T-cell (primary cell): Measurements from ENCODE around the gene INTS11. TPM values are rescaled to one million over a fixed set of nuclear protein-coding genes. Genes with fewer than 3 reads are reported as not detected.

ENCODE experiments used
- ATAC-seq, 4 experiments: fragments of 200-7000 bp in 3 of 4; fragments of 150-1000 bp in 1 of 4; cut with Tn5 transposase; replicated peaks in 1 of 4; 1 replicate in 3 of 4; 2 replicates in 1 of 4; pipeline ENCODE4 v1.10.0; 2021; ENCODE audit warnings: moderate library complexity in 3 of 4, mild to moderate bottlenecking in 2 of 4, moderate number of reproducible peaks in 1 of 4
- CTCF ChIA-PET, 2 donors: fragments of 300-600 bp; sonication (Branson Sonifier 250); formaldehyde crosslinking; loops; one replicate each; lab custom pipeline; 2022; ENCODE audit warnings: antibody characterized with exemption in 2 of 2; lab: Charles Lee
- POLR2A ChIA-PET, 2 donors: fragments of 300-600 bp; sonication (Branson Sonifier 250); formaldehyde crosslinking; loops; one replicate each; lab custom pipeline; 2022; ENCODE audit warnings: antibody characterized with exemption in 2 of 2; lab: Charles Lee
- DNase-seq, 35 experiments: peaks; one replicate each; pipeline versions ENCODE4 v3.0.0 to v3.0.0-alpha.2; 2013 to 2023
- H3K27ac ChIP-seq: one replicate; pipeline ENCODE4 v1.5.1; 2013; ENCODE audit warnings: low read length
- H3K27me3 ChIP-seq, 2 experiments: replicated peaks in 1 of 2; 1 replicate in 1 of 2; 2 replicates in 1 of 2; pipeline versions ENCODE4 v1.6.1 to v1.7.0; 2013; ENCODE audit warnings: low read length in 1 of 2, mixed read lengths in 1 of 2; ENCODE audit not compliant: control insufficient read depth in 2 of 2, insufficient read depth in 2 of 2; ENCODE audit errors: extremely low read depth in 1 of 2
- H3K36me3 ChIP-seq, 2 donors: 1 replicate in 1 of 2; 2 replicates in 1 of 2; pipeline versions ENCODE4 v1.6.1 to v1.7.0; 2013; ENCODE audit warnings: low read length in 1 of 2; ENCODE audit not compliant: control insufficient read depth in 2 of 2, insufficient read depth in 1 of 2; ENCODE audit errors: extremely low read depth in 1 of 2
- H3K4me1 ChIP-seq, 2 experiments: 1 replicate in 1 of 2; 2 replicates in 1 of 2; pipeline versions ENCODE4 v1.6.1 to v1.7.0; 2013; ENCODE audit warnings: low read length in 2 of 2, mixed read lengths in 1 of 2; ENCODE audit not compliant: insufficient read depth in 2 of 2, control insufficient read depth in 1 of 2; ENCODE audit errors: extremely low read depth in 1 of 2
- H3K4me3 ChIP-seq, 2 donors: 1 replicate in 1 of 2; 2 replicates in 1 of 2; pipeline versions ENCODE4 v1.5.1 to v1.7.0; 2013; ENCODE audit warnings: mild to moderate bottlenecking in 2 of 2, low read length in 1 of 2, moderate library complexity in 1 of 2; ENCODE audit not compliant: control insufficient read depth in 1 of 2; ENCODE audit errors: extremely low read depth in 1 of 2
- H3K9me3 ChIP-seq: 2 replicates; pipeline ENCODE4 v1.7.0; 2013
- H3K27ac Mint-ChIP-seq, 2 donors: one replicate each; pipeline ENCODE4 v1.8.0; 2020 to 2021; ENCODE audit warnings: mild to moderate bottlenecking in 2 of 2, mixed read lengths in 2 of 2
- H3K27me3 Mint-ChIP-seq, 2 donors: one replicate each; pipeline ENCODE4 v1.8.0; 2021 to 2022; ENCODE audit warnings: mixed read lengths in 2 of 2
- H3K36me3 Mint-ChIP-seq: one replicate; pipeline ENCODE4 v1.8.0; 2021; ENCODE audit warnings: mixed read lengths
- H3K4me1 Mint-ChIP-seq, 3 donors: one replicate each; pipeline ENCODE4 v1.8.0; 2020 to 2022; ENCODE audit warnings: mixed read lengths in 3 of 3, mild to moderate bottlenecking in 1 of 3
- H3K4me3 Mint-ChIP-seq, 3 donors: one replicate each; pipeline ENCODE4 v1.8.0; 2020 to 2022; ENCODE audit warnings: mild to moderate bottlenecking in 3 of 3, mixed read lengths in 3 of 3, moderate library complexity in 3 of 3
- H3K9me3 Mint-ChIP-seq, 3 donors: one replicate each; pipeline ENCODE4 v1.8.0; 2020 to 2022; ENCODE audit warnings: mixed read lengths in 3 of 3
- WGBS: methylation state at CpG from one replicate; pipeline ENCODE4 v1.1.5; 2013; ENCODE audit warnings: missing lambda C conversion rate; ENCODE audit not compliant: insufficient coverage; 5-methylcytosine and 5-hydroxymethylcytosine counted together
- total RNA-seq, 35 experiments: library from RNA in 6 of 35; stranded (reverse) in 6 of 35; fragments of 120-200 nt in 1 of 35; gene quantifications; one replicate each; pipeline versions ENCODE4 v1.2.1 to v1.2.4 and lab custom pipeline; 2013 to 2026

Gene INTS11
- total RNA-seq, 5 donors from 2014 or later (not counting 1 experiment from before 2014, with no cell fraction given) = 161 to 200 (median 182) TPM

DNA sequence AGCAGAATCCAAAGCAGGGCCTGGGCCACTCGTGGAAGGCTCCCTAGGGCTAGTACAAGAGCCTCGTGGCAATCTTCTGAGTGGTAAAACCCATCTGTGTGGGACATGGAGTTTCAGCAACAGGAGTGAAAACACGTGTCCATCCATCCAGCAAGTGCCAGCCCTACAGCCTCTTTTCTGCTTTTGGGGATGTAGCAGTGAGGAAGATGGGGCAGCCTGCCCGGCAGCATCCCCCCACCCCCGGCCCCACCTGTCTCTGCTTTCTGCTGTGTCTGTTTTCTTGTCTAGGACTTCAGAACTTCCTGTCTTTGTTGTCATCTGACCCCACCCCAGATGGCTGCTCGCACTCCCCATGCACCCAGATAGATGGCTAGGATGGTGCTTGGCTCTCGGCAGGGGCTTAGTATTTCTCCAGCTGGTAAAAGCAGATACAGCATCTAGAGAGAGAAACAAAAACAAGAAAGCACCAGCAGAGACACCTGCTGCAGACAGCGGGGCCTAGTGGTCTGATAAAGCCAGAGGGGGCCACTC lies 1.7 kb upstream of the INTS11 start:
- Histone ChIP-seq H3K4me3 (peak overlapping the region in 1 of 2 donors; percentile 74), H3K27ac (no peak overlapping the region), H3K4me1 (peaks cover 17 to 47% of the 10 kb centered on the region in 2 experiments), H3K27me3 (peaks cover 0 to 2% of the 10 kb centered on the region in 2 experiments), H3K36me3 (peaks cover 16 to 22% of the 10 kb centered on the region in 2 donors), H3K9me3 (no peaks in the 10 kb centered on the region)
- no peaks in the 10 kb centered on the region for H3K36me3 Mint-ChIP-seq
- ATAC-seq = no peak
- H3K27ac Mint-ChIP-seq = peak overlapping the region; percentile 70 to 73
- H3K4me3 Mint-ChIP-seq = peak overlapping the region; percentile 71 to 89 (median 72)
- no peaks in the 10 kb centered on the region for H3K27me3 Mint-ChIP-seq
- no peak for DNase-seq
- POLR2A ChIA-PET = no interaction called here
- H3K4me1 Mint-ChIP-seq = peaks cover 31 to 42% (median 37%) of the 10 kb centered on the region in 3 donors
- CTCF ChIA-PET = no interaction called here
- H3K9me3 Mint-ChIP-seq = no peaks in the 10 kb centered on the region
- WGBS = 69% methylated on average over 6 of the region's 8 CpGs

DNA sequence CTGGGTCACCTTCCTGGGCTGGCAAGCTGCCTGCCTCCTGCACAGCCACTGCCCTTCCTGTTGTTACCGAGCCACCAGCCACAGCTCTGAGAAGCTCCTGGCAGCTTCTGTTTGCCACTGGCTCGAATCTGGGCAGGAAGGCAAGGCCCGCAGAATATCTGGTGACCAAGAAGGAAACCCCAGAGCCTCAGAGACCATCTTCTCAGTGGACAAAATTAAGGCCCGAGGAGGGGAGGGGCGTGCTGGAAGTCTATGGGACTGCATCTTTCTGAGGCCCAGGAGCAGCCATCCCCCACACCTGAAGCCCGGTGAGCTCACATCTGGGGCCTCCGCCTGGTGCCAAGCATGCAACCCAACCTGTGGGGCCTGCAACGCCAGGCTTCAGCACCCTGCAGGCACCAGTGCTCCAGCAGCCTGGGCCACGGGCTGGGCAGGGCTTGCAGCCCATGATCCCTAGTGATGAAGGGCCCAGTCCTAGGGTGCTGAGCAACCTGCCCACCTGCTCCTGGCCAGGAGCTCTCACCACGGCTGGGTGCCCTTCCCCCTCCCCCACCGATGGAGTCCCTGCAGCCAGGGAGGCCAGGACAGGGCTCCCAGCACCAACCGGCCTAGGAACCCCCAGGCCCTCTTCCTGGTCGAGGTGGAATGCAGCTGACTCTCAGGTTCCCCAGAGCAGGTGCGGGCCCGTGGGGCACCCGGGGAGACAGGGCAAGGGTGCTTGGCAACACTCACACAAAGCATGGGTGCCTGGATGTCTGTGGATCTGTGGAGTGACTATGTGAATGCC lies 1.0 kb upstream of the INTS11 start:
- POLR2A ChIA-PET = no interaction called here

DNA sequence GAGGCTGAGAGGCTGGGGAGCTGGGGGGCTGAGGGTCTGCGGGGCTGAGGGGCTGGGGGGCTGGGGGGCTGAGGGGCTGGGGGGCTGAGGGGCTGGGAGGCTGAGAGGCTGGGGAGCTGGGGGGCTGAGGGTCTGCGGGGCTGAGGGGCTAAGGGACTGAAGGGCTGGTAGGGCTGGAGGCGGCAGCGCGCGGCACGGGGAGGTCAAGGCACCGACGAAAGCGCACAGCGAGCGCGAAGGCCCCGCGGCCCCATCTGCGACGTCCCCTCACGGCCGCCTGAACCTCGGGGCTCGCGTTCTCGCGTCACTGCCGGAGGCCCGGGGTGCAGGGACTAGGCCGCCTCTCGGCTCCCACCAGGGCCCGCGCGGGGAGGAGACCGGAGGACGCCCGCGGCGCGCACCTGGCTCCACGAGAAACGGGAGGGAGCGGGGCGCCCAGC lies 356 bp downstream of the INTS11 start:
- ATAC-seq (peak in 3 of 4 experiments; percentile 36 to 42 (median 38)), DNase-seq (peak in 1 of 35 experiments; percentile 28)
- H3K4me1 ChIP-seq = peaks cover 17 to 57% of the 10 kb centered on the region in 2 experiments
- CTCF ChIA-PET = no interaction called here
- peak overlapping the region; percentile 49 to 72 for H3K4me3 ChIP-seq
- Mint-ChIP-seq H3K4me1 (peaks cover 27 to 44% (median 38%) of the 10 kb centered on the region in 3 donors), H3K4me3 (peak overlapping the region; percentile 50 to 89 (median 82)), H3K27me3 (no peaks in the 10 kb centered on the region), H3K27ac (no peak overlapping the region), H3K36me3 (peaks cover 6% of the 10 kb centered on the region), H3K9me3 (no peaks in the 10 kb centered on the region)
- POLR2A ChIA-PET = no interaction called here
- no peak overlapping the region for H3K27ac ChIP-seq
- H3K9me3 ChIP-seq = no peaks in the 10 kb centered on the region
- under 1% methylated on average over 40 of the region's 41 CpGs for WGBS
- H3K36me3 ChIP-seq = peaks cover 24 to 38% of the 10 kb centered on the region in 2 donors
- peaks cover 0 to 2% of the 10 kb centered on the region in 2 experiments for H3K27me3 ChIP-seq

More for the DNA sequence above, 1.0 kb upstream of the INTS11 start:
- H3K4me3 ChIP-seq = peak overlapping the region; percentile 49 to 74
- Mint-ChIP-seq H3K4me1 (peaks cover 31 to 42% (median 37%) of the 10 kb centered on the region in 3 donors), H3K9me3 (no peaks in the 10 kb centered on the region), H3K27ac (peak overlapping the region; percentile 74 to 78), H3K4me3 (peak overlapping the region; percentile 71 to 89 (median 72)), H3K27me3 (no peaks in the 10 kb centered on the region), H3K36me3 (no peaks in the 10 kb centered on the region)
- peaks cover 0 to 2% of the 10 kb centered on the region in 2 experiments for H3K27me3 ChIP-seq
- H3K4me1 ChIP-seq = peaks cover 17 to 54% of the 10 kb centered on the region in 2 experiments
- no peak for ATAC-seq
- 55% methylated on average over 8 of the region's 16 CpGs for WGBS
- peaks cover 23 to 29% of the 10 kb centered on the region in 2 donors for H3K36me3 ChIP-seq
- DNase-seq = peak in 1 of 35 experiments; percentile 15
- H3K27ac ChIP-seq = peak overlapping the region; percentile 33
- no peaks in the 10 kb centered on the region for H3K9me3 ChIP-seq
- CTCF ChIA-PET = no interaction called here

DNA sequence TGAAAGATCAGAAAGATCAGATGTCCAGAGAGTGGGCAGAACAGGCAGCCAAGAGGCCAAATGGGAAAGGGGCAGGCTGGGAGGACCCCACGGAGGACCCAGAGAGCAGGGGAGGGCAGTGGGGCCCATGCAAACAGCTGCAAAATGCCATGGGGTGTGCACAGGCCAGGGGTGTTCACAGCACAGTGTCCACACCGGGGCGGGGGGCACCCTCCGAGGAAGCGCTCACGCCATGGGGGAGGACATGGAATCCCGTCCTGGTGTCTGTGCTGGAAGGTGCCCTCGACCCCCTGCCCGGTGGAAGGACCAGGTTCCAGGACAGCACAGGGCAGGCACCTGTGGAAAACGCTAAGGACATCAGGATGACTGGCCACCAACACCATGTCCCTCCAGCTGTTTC lies 1.5 kb downstream of the INTS11 start:
- no peak overlapping the region for H3K4me3 ChIP-seq
- H3K9me3 ChIP-seq = no peaks in the 10 kb centered on the region
- POLR2A ChIA-PET = no interaction called here
- peaks cover 25 to 43% of the 10 kb centered on the region in 2 donors for H3K36me3 ChIP-seq
- Mint-ChIP-seq H3K4me3 (peak overlapping the region; percentile 83 to 89 (median 85)), H3K36me3 (peaks cover 6% of the 10 kb centered on the region), H3K27ac (peak overlapping the region; percentile 31 to 64), H3K4me1 (peaks cover 27 to 44% (median 38%) of the 10 kb centered on the region in 3 donors), H3K9me3 (no peaks in the 10 kb centered on the region), H3K27me3 (no peaks in the 10 kb centered on the region)
- peaks cover 17 to 57% of the 10 kb centered on the region in 2 experiments for H3K4me1 ChIP-seq
- CTCF ChIA-PET = no interaction called here
- no peak for DNase-seq
- H3K27me3 ChIP-seq = peaks cover 0 to 2% of the 10 kb centered on the region in 2 experiments
- H3K27ac ChIP-seq = no peak overlapping the region
- no peak for ATAC-seq
- 95% methylated on average over 10 of the region's 10 CpGs for WGBS

DNA sequence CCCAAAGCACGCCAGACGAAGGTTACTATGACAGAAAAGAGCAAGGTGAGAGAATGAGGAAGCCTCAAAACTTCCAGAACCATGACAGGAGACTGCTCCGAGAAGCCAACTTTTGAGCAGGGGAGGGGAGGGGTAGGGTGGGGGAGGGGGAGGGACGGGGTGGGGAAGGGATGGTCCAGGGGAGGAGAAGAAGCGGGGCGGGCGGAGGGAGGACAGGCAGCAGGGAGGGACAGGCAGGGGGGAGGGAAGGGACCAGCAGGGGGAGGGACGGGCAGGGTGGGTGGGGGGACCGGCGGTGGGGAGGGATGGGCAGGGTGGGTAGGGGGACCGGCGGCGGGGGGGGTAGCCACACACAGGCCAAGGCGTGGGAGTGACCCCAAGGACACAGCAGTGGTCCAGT lies 2.0 kb downstream of the INTS11 start:
- H3K9me3 ChIP-seq = no peaks in the 10 kb centered on the region
- ChIA-PET POLR2A (no interaction called here), CTCF (no interaction called here)
- 86% methylated on average over 1 of the region's 14 CpGs for WGBS
- peaks cover 17 to 57% of the 10 kb centered on the region in 2 experiments for H3K4me1 ChIP-seq
- H3K27me3 ChIP-seq = peaks cover 0 to 2% of the 10 kb centered on the region in 2 experiments
- Mint-ChIP-seq H3K4me1 (peaks cover 27 to 43% (median 38%) of the 10 kb centered on the region in 3 donors), H3K9me3 (no peaks in the 10 kb centered on the region), H3K4me3 (peak overlapping the region; percentile 51 to 89 (median 83)), H3K36me3 (peaks cover 8% of the 10 kb centered on the region), H3K27me3 (no peaks in the 10 kb centered on the region), H3K27ac (peak overlapping the region in 1 of 2 donors; percentile 66)
- no peak overlapping the region for H3K27ac ChIP-seq
- ATAC-seq = no peak
- DNase-seq = no peak
- H3K36me3 ChIP-seq = peaks cover 20 to 44% of the 10 kb centered on the region in 2 donors
- H3K4me3 ChIP-seq = no peak overlapping the region

DNA sequence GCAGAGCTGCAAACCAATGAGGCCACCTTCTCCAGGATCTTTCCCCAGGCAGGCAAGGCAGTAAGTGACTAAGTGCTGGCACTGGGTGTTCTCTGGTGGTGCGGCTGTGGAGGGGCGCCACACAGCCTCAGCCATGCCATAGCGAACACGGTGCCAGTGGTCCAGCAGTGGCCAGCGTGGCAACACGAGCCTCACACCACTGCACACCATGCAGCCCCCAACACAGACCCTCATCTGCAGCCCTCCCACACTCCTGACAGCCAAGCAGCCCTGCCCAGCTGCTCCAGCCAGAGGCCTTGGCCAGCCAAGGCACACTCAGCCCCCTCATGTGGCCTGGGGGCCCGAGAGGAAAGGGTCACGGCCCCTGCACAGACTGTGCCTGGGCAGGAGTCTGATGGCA lies 3.0 kb downstream of the INTS11 start:
- no peak overlapping the region for H3K27ac Mint-ChIP-seq
- Histone ChIP-seq H3K27me3 (peaks cover 0 to 2% of the 10 kb centered on the region in 2 experiments), H3K4me1 (peaks cover 17 to 51% of the 10 kb centered on the region in 2 experiments), H3K27ac (no peak overlapping the region), H3K4me3 (no peak overlapping the region), H3K9me3 (no peaks in the 10 kb centered on the region), H3K36me3 (peaks cover 20 to 39% of the 10 kb centered on the region in 2 donors)
- ChIA-PET CTCF (no interaction called here), POLR2A (no interaction called here)
- H3K27me3 Mint-ChIP-seq = no peaks in the 10 kb centered on the region
- no peaks in the 10 kb centered on the region for H3K9me3 Mint-ChIP-seq
- H3K4me3 Mint-ChIP-seq = no peak overlapping the region
- peaks cover 27 to 40% (median 36%) of the 10 kb centered on the region in 3 donors for H3K4me1 Mint-ChIP-seq
- DNase-seq = no peak
- H3K36me3 Mint-ChIP-seq = peaks cover 11% of the 10 kb centered on the region
- 95% methylated on average over 8 of the region's 8 CpGs for WGBS
- no peak for ATAC-seq
